ENCODE results near the gene GNS. TPM values are rescaled to one million over a fixed set of nuclear protein-coding genes. Genes with fewer than 3 reads are reported as not detected.

GNS gene
- total and polyA plus RNA-seq, 5 experiments from 2014 or later = 30.1 to 39.8 (median 36.3) TPM

DNA sequence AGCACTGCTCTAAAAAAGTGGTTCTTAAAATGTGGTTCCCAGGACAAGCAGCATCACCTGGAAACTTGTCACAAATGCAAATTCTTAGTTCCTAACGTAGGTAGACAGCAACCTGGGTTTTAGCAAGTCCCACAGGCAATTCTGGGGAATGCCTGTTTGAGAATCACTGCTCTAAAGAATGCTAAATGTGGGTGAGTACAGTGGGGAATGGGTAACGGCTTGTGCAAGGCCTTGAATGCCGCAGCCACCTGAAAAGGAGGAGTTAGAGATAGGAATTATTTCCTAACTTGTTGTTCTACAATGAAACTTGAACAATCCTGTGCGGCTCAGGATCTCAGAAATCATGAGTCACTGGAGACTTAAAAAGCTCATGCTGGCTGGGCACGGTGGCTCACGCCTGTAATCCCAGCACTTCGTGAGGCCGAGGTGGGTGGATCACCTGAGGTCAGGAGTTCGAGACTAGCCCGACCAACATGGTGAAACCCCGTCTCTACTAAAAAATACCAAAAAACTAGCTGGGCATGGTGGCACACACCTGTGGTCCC lies 34.9 kb downstream of the GNS start:
- POLR2A ChIA-PET = interaction anchor here (2.1 kb wide), 1 partner anchor 21 kb away, joined by 12 read pairs; no protein-coding TSS in a partner anchor
- peak overlapping the region in 1 of 10 donors; percentile 33 for H3K27ac Mint-ChIP-seq

DNA sequence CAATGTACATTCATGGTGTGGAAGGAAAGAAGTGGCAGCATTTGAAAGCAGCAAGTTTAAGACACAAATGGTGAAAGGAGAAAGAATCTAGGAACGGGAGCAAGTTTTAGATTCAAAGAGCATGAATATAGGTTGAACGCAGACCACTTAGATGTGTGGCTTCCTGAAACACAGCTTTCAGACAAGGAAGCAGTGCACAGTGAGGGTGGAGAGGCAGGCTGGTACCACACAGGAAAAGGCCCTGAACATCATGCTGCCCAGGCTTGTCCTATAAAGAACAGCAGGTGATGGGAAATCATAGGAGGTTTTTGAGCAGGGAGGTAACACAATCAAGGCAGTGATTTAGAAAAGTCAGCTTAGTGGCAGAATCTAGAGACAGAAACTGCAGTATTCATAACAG lies 35.6 kb downstream of the GNS start:
- Mint-ChIP-seq H3K4me3 (peak overlapping the region in 1 of 10 donors; percentile 15), H3K27me3 (no peaks in the 10 kb centered on the region), H3K36me3 (peaks cover 5 to 80% (median 42%) of the 10 kb centered on the region in 3 donors), H3K9me3 (no peaks in the 10 kb centered on the region), H3K27ac (peak overlapping the region in 7 of 10 donors; percentile 12 to 84 (median 53)), H3K4me1 (peaks cover 6 to 12% (median 11%) of the 10 kb centered on the region in 4 donors)
- POLR2A ChIA-PET = interaction anchor here (2.1 kb wide), 1 partner anchor 21 kb away, joined by 12 read pairs; no protein-coding TSS in a partner anchor
- DNase-seq = no peak
- peak in 1 of 2 donors; percentile 47 for ATAC-seq

More for the DNA sequence above, 34.9 kb downstream of the GNS start:
- peaks cover 6 to 12% (median 10%) of the 10 kb centered on the region in 4 donors for H3K4me1 Mint-ChIP-seq
- no peaks in the 10 kb centered on the region for H3K27me3 Mint-ChIP-seq
- H3K36me3 Mint-ChIP-seq = peaks cover 5 to 82% (median 40%) of the 10 kb centered on the region in 3 donors
- H3K9me3 Mint-ChIP-seq = no peaks in the 10 kb centered on the region
- no peak for DNase-seq
- ATAC-seq = no peak
- no peak overlapping the region for H3K4me3 Mint-ChIP-seq

DNA sequence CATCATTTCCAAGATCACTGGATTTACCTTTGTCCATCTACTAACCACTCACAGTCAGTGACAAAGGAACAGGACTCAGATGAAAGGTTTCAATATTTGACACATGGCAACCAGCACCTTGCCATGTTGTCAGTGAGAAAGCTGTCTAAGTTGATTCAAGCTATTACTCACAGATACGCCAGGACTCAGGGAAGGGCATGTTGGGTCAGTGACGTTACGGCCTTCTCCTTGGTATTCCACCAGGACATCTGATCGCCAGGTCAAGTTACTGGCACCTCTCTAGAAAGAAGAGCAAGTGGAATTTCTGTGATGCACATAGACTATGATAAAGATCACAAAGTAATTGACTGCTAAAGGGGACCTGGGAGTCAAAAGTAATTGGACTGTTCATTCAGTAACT lies 36.4 kb downstream of the GNS start:
- POLR2A ChIA-PET = interaction anchor here (2.1 kb wide), 1 partner anchor 20 kb away, joined by 12 read pairs; no protein-coding TSS in a partner anchor
- no peaks in the 10 kb centered on the region for H3K27me3 Mint-ChIP-seq
- no peak for ATAC-seq
- DNase-seq = no peak
- H3K27ac Mint-ChIP-seq = no peak overlapping the region
- H3K36me3 Mint-ChIP-seq = peaks cover 5 to 76% (median 41%) of the 10 kb centered on the region in 3 donors
- peaks cover 6 to 14% (median 11%) of the 10 kb centered on the region in 4 donors for H3K4me1 Mint-ChIP-seq
- H3K9me3 Mint-ChIP-seq = no peaks in the 10 kb centered on the region
- no peak overlapping the region for H3K4me3 Mint-ChIP-seq

DNA sequence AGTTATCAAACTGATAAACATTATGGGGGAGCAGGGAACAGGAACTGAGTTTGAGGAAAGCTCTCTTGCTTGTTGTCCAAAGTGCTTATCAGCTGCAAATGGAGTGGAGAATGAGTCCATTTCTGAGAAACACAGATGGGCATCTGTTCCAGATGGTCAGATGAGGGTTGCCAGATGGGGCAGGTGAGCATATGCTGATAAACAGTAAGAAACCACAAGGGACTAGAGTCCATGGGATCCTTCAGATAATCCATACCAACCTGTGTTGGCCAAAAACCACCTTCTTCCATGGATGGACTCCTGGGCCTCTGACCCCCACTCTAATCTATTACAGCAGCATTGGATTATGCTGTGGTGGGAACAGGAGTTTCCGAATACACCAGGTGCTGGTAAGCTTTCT lies 38.3 kb downstream of the GNS start:
- peaks cover 7 to 79% (median 43%) of the 10 kb centered on the region in 3 donors for H3K36me3 Mint-ChIP-seq
- POLR2A ChIA-PET = no interaction called here
- DNase-seq (no peak), ATAC-seq (no peak)
- peaks cover 8 to 24% (median 22%) of the 10 kb centered on the region in 4 donors for H3K4me1 Mint-ChIP-seq
- H3K27ac Mint-ChIP-seq = peak overlapping the region in 1 of 10 donors; percentile 9
- H3K27me3 Mint-ChIP-seq = no peaks in the 10 kb centered on the region
- no peak overlapping the region for H3K4me3 Mint-ChIP-seq
- H3K9me3 Mint-ChIP-seq = no peaks in the 10 kb centered on the region

DNA sequence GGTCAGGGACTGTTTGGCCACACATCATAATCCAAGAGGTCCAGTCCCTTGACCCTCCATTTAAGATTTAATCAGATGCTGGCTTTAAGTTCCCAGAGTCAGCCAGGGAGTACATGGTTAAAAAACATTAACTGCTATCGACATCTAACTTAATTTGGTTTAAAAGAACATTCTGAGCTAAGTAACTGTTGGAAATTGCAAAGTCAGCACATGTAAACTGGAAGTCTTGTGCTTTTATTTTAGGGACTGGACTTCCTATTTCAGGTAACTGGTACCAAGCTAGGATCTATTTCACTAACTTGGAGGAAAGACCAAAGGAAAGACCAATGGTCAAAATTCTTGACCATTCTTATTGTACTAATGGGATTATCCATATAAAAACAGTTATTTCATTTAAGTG lies 40.6 kb downstream of the GNS start:
- Mint-ChIP-seq H3K4me1 (peaks cover 6 to 35% (median 30%) of the 10 kb centered on the region in 4 donors), H3K27me3 (no peaks in the 10 kb centered on the region), H3K27ac (peak overlapping the region in 1 of 10 donors; percentile 65), H3K4me3 (no peak overlapping the region), H3K36me3 (peaks cover 10 to 87% (median 49%) of the 10 kb centered on the region in 3 donors), H3K9me3 (no peaks in the 10 kb centered on the region)
- no peak for DNase-seq
- no peak for ATAC-seq
- POLR2A ChIA-PET = interaction anchor here (0.6 to 1.3 kb wide), 3 partner anchors 31 to 180 kb away, joined by 3 to 6 read pairs (median 4); no protein-coding TSS in a partner anchor

DNA sequence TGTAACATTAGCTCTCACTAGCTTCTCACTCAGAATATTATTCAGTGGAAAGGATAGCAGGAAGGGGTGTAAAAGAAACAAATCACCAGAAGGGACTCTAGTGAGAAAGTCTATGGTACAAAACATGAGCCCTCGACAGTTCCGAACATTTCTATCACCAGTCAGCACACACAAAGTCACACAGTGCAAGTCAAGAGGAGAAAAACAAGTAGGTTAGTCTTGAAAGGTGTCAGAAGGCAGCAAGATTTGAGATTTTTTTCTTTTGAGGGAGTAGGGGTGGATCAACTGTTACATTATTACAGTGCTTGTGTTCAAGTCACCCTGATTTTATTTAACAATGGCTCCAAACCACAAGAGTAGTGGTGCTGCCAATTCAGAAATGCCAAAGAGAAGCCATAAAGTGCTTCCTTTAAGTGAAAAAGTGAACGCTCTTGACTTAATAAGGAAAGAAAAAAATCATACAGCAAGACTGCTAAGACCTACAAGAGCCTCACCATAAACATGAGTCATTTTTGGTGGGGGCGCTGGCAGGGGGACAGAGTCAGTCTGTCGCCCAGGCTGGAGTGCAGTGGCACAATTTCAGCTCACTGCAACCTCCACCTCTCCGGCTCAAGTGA lies 42.3 kb downstream of the GNS start:
- H3K4me3 Mint-ChIP-seq = peak overlapping the region in 1 of 10 donors; percentile 8
- peaks cover 10 to 82% (median 52%) of the 10 kb centered on the region in 3 donors for H3K36me3 Mint-ChIP-seq
- POLR2A ChIA-PET = no interaction called here
- H3K9me3 Mint-ChIP-seq = no peaks in the 10 kb centered on the region
- peak overlapping the region in 6 of 10 donors; percentile 0 to 76 (median 55) for H3K27ac Mint-ChIP-seq
- peaks cover 4 to 40% (median 32%) of the 10 kb centered on the region in 4 donors for H3K4me1 Mint-ChIP-seq
- H3K27me3 Mint-ChIP-seq = no peaks in the 10 kb centered on the region
- no peak for DNase-seq
- ATAC-seq = no peak

DNA sequence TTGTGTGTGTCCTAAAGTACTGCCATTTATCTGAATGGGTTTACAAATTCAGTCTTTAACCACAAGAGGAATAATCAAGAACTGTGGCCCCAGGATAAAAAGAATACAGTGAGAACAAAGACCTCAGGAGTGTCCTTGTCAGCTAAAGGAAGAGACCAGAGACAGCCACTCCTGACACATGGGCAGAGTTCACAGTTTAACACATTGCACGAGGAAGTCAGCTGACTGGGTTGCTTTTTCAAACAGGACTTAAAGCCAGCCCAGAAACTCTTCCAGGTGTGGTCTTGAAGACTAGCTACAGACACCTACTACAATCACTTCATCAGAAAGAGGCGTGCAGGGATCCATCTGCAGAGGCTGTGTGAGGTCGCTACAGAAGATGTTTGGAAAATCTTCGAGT lies 42.8 kb downstream of the GNS start:
- peaks cover 10 to 80% (median 50%) of the 10 kb centered on the region in 3 donors for H3K36me3 Mint-ChIP-seq
- H3K27ac Mint-ChIP-seq = peak overlapping the region in 5 of 10 donors; percentile 39 to 76 (median 63)
- no peaks in the 10 kb centered on the region for H3K9me3 Mint-ChIP-seq
- no peaks in the 10 kb centered on the region for H3K27me3 Mint-ChIP-seq
- H3K4me1 Mint-ChIP-seq = peaks cover 4 to 40% (median 32%) of the 10 kb centered on the region in 4 donors
- POLR2A ChIA-PET = interaction anchor here (0.5 kb wide), 1 partner anchor 9 kb away, joined by 3 read pairs; no protein-coding TSS in a partner anchor
- DNase-seq = no peak
- no peak for ATAC-seq
- H3K4me3 Mint-ChIP-seq = no peak overlapping the region

DNA sequence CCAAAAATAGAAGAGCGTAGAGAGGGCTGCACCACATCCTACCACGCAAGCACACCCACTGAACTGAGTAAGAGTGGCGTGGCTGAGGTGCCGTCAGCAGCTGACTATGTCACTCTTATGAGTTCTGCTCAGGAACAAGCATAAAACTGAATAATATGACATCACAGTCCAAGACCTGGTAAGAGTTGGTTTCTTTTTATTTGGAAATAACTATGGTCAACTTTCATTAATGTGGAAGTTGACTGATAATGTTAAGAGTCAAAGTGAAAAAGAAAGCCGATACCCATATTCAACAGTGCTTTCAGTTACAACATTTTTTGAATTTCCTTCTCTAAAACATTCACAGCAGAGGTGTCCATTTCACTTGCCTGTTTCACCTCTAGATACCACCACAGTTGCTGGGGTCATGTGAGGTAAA lies 44.6 kb downstream of the GNS start:
- peaks cover 7 to 40% (median 32%) of the 10 kb centered on the region in 4 donors for H3K4me1 Mint-ChIP-seq
- POLR2A ChIA-PET = no interaction called here
- H3K4me3 Mint-ChIP-seq = peak overlapping the region in 1 of 10 donors; percentile 12
- no peaks in the 10 kb centered on the region for H3K9me3 Mint-ChIP-seq
- ATAC-seq (peak in 1 of 2 donors; percentile 58), DNase-seq (peak in 1 of 10 donors; percentile 19)
- peaks cover 5 to 64% (median 43%) of the 10 kb centered on the region in 3 donors for H3K36me3 Mint-ChIP-seq
- H3K27me3 Mint-ChIP-seq = no peaks in the 10 kb centered on the region
- H3K27ac Mint-ChIP-seq = peak overlapping the region in 6 of 10 donors; percentile 0 to 82 (median 48)

DNA sequence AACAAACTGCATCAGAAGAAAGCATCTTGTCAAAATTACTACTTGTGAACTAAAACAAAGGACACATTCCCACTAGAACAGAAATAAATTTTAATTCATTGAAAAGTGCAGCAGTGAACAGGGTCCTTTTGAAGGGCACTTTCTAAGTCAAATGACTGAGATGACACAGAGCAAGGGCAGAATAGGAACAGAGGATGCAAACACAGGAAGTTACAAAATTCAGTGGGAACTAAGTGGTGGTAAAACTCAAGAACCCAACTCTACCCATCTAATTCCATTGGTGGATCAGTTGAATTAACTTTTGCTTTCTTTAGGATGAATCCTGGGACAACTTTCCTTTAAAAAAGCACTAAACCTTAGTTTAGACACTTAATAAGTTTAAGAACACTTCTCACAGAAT lies 45.8 kb downstream of the GNS start:
- H3K27me3 Mint-ChIP-seq = no peaks in the 10 kb centered on the region
- H3K4me1 Mint-ChIP-seq = peaks cover 7 to 40% (median 31%) of the 10 kb centered on the region in 4 donors
- H3K4me3 Mint-ChIP-seq = no peak overlapping the region
- H3K27ac Mint-ChIP-seq = peak overlapping the region in 2 of 10 donors; percentile 49 to 52
- H3K9me3 Mint-ChIP-seq = no peaks in the 10 kb centered on the region
- DNase-seq (no peak), ATAC-seq (no peak)
- H3K36me3 Mint-ChIP-seq = peaks cover 5 to 58% (median 39%) of the 10 kb centered on the region in 3 donors
- POLR2A ChIA-PET = interaction anchor here (1.0 kb wide), 1 partner anchor 11 kb away, joined by 3 read pairs; no protein-coding TSS in a partner anchor

DNA sequence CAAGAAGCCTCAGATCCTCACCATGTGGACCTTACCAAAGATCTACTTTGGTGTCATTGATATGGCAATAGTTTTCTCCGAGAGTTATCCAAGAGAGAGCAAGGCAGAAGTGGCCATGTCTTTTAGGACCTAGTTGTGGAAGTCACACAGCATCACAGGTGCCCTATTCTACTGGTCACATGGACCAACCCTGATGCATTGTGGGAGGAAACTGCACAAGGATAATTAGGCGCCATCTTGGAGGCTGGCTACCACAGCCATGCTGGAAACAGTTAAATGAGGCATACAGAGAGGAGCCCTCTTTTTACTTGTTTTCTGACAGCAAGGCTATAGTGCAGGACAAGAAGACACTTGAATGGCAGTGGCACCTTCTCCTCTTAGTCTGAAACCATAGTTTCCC lies 49.8 kb downstream of the GNS start:
- H3K27ac Mint-ChIP-seq = no peak overlapping the region
- POLR2A ChIA-PET = no interaction called here
- ATAC-seq (no peak), DNase-seq (no peak)
- no peaks in the 10 kb centered on the region for H3K9me3 Mint-ChIP-seq
- no peaks in the 10 kb centered on the region for H3K27me3 Mint-ChIP-seq
- peaks cover 0 to 24% (median 14%) of the 10 kb centered on the region in 3 donors for H3K36me3 Mint-ChIP-seq
- H3K4me3 Mint-ChIP-seq = no peak overlapping the region
- H3K4me1 Mint-ChIP-seq = peaks cover 10 to 35% (median 14%) of the 10 kb centered on the region in 4 donors

DNA sequence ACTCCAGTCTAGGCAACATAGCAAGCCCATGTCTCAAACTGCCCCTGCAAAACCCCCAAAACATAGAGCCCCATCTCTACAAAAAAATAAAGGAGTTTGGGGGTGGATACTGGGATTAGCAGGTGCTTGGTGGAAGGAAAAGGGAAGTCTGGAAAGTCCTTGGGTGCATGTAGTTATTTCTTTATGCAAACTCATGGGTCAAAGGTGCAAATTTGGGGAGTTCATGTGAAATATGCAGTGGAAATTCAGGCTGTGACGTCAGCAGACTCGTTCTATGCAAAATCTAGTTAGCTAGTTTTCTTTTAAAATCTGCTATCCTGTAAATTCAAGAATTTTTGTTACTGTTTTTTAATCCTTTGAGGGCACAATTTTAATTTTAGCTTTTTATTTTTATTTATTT lies 51.3 kb downstream of the GNS start:
- H3K4me1 Mint-ChIP-seq = peaks cover 4 to 20% (median 6%) of the 10 kb centered on the region in 4 donors
- DNase-seq (no peak), ATAC-seq (no peak)
- peaks cover 0 to 18% (median 5%) of the 10 kb centered on the region in 3 donors for H3K36me3 Mint-ChIP-seq
- no peak overlapping the region for H3K4me3 Mint-ChIP-seq
- H3K9me3 Mint-ChIP-seq = no peaks in the 10 kb centered on the region
- no peak overlapping the region for H3K27ac Mint-ChIP-seq
- POLR2A ChIA-PET = no interaction called here
- no peaks in the 10 kb centered on the region for H3K27me3 Mint-ChIP-seq

DNA sequence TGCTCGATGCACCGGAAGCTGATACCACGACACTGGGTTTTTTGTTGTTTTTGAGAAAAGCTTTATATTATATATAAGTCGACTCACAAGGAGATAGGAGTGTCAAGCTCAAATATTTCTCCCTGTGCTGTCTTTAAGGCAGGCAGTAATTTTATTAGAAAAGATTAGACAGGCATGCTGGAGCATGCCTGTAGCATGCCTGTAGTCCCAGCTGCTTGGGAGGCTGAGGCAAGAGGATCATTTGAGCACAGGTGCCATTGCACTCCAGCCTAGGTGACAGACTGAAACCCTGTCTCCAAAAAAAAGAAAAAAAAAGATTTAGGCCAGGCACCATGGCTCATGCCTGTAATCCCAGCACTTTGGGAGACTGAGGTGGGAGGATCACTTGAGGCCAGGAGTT lies 51.8 kb downstream of the GNS start:
- no peaks in the 10 kb centered on the region for H3K9me3 Mint-ChIP-seq
- POLR2A ChIA-PET = interaction anchor here (1.1 kb wide), 1 partner anchor 122 kb away, joined by 5 read pairs; no protein-coding TSS in a partner anchor
- ATAC-seq (no peak), DNase-seq (no peak)
- H3K27ac Mint-ChIP-seq = peak overlapping the region in 1 of 10 donors; percentile 28
- H3K4me1 Mint-ChIP-seq = peaks cover 5 to 24% (median 7%) of the 10 kb centered on the region in 4 donors
- peaks cover 0 to 14% (median 5%) of the 10 kb centered on the region in 3 donors for H3K36me3 Mint-ChIP-seq
- H3K27me3 Mint-ChIP-seq = no peaks in the 10 kb centered on the region
- peak overlapping the region in 1 of 10 donors; percentile 28 for H3K4me3 Mint-ChIP-seq

DNA sequence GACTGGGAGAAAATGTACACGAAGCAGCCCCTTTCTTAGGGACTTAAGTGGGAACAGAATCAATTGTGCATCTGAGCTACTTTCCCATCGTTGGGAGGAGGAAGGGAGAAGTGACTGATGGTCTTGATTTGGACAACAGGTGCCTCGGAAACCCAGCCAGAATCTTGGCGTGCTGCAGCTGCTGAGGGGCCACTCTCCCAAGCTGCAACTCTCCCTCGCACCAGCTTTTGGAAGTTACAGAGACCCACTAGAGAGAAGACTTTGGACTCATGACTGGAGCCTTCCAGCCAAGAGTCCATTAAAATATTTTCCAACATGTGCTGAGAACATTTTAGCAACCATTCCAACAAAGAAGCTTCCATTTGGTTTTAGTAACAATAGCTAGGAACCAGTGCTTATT lies 52.3 kb downstream of the GNS start:
- Mint-ChIP-seq H3K4me1 (peaks cover 10 to 28% (median 11%) of the 10 kb centered on the region in 4 donors), H3K4me3 (no peak overlapping the region), H3K27me3 (no peaks in the 10 kb centered on the region), H3K27ac (peak overlapping the region in 3 of 10 donors; percentile 28 to 57 (median 50)), H3K9me3 (no peaks in the 10 kb centered on the region), H3K36me3 (peaks cover 0 to 12% (median 5%) of the 10 kb centered on the region in 3 donors)
- POLR2A ChIA-PET = interaction anchor here (1.1 kb wide), 1 partner anchor 122 kb away, joined by 5 read pairs; no protein-coding TSS in a partner anchor
- DNase-seq (no peak), ATAC-seq (no peak)
